GM23338 (cell line): ENCODE measurements around the gene TTLL5. TPM values are rescaled to one million over a fixed set of nuclear protein-coding genes. Genes with fewer than 3 reads are reported as not detected.

ENCODE experiments used
- CTCF ChIP-seq, 2 experiments: fragments of 200-600 bp in 1 of 2; sonication (generic) in 1 of 2; conservative IDR thresholded peaks; 2 replicates each; pipeline versions ENCODE4 v1.5.1 to v1.6.1; 2016 to 2017; ENCODE audit warnings: antibody characterized with exemption in 2 of 2, low read depth in 2 of 2, mild to moderate bottlenecking in 2 of 2, moderate library complexity in 1 of 2
- ETS1 ChIP-seq: IDR thresholded peaks from 2 replicates; pipeline ENCODE4 v1.6.1; 2016; ENCODE audit warnings: antibody characterized with exemption
- EZH2 ChIP-seq: fragments of 200-600 bp; sonication (generic); IDR thresholded peaks from one replicate; pipeline ENCODE4 v1.8.0; 2017; ENCODE audit warnings: antibody characterized with exemption, mild to moderate bottlenecking, low read depth; ENCODE audit not compliant: unreplicated experiment
- JUNB ChIP-seq: IDR thresholded peaks from one replicate; pipeline ENCODE4 v1.6.1; 2016; ENCODE audit warnings: antibody characterized with exemption; ENCODE audit not compliant: unreplicated experiment
- NANOG ChIP-seq: IDR thresholded peaks from 2 replicates; pipeline ENCODE4 v1.6.1; 2016; ENCODE audit warnings: antibody characterized with exemption, borderline replicate concordance
- POLR2AphosphoS5 ChIP-seq: IDR thresholded peaks from 2 replicates; pipeline ENCODE4 v1.6.1; 2016; ENCODE audit warnings: antibody characterized with exemption, low read depth
- REST ChIP-seq: IDR thresholded peaks from one replicate; pipeline ENCODE4 v1.6.1; 2018; ENCODE audit warnings: antibody characterized with exemption; ENCODE audit not compliant: unreplicated experiment
- STAT1 ChIP-seq: IDR thresholded peaks from one replicate; pipeline ENCODE4 v1.6.1; 2016; ENCODE audit warnings: antibody characterized with exemption; ENCODE audit not compliant: unreplicated experiment
- ZNF331 ChIP-seq: fragments of 250-450 bp; sonication (Bioruptor Pico); IDR thresholded peaks from 2 replicates; pipeline ENCODE4 v1.5.0; 2020; ENCODE audit warnings: low read depth, mild to moderate bottlenecking, moderate library complexity
- ZNF462 ChIP-seq: fragments of 250-450 bp; sonication (Bioruptor Pico); IDR thresholded peaks from 2 replicates; pipeline ENCODE4 v1.5.0; 2020; ENCODE audit warnings: mild to moderate bottlenecking, moderate library complexity
- polyA plus RNA-seq: library from polyadenylated mRNA; unstranded; fragments of >200 nt; fragmentation: Nextera tagmentation; extraction: Ambion mirVana; gene quantifications from 2 replicates; pipeline ENCODE4 v1.2.1, GENCODE V29; 2016
- total RNA-seq: library from RNA; depleted of rRNA; stranded (reverse); fragments of >200 nt; shearing (Covaris generic); gene quantifications from 2 replicates; pipeline ENCODE4 v1.2.3, GENCODE V29; 2014

TTLL5 gene
- total and polyA plus RNA-seq, 2 experiments from 2014 or later, result 33.5 to 35.4 TPM

GRCh38 chr14:75805646-75806045, 144.6 kb downstream of the TTLL5 start (continued):
- TF ChIP-seq ZNF462 (CRISPR knock-in tag), result no peak
- no peak for TF ChIP-seq NANOG
- no peak for TF ChIP-seq ETS1
- no peak for TF ChIP-seq EZH2
- no peak for TF ChIP-seq REST
- no peak for TF ChIP-seq CTCF (conservative IDR thresholded peaks at IDR 0.05; ENCODE audit: low read depth in 2 of 2)
- no peak for TF ChIP-seq ZNF331 (CRISPR knock-in tag)
- TF ChIP-seq STAT1, result no peak
- TF ChIP-seq JUNB, result no peak
- no peak for TF ChIP-seq POLR2AphosphoS5
